Stimulated activated CD8-positive, alpha-beta memory T cell treated with anti-CD3 and anti-CD28 coated beads, Interleukin-7, amount 100 ng/mL, for 24 hours (primary cell): Measurements from ENCODE around the gene RPL13A.
"Not testable (repeated sequence)": the region's sequence is repeated elsewhere in the genome, so short reads cannot be mapped to it uniquely, and the experiment has no call there.

ENCODE experiments used
- DNase-seq: peaks from one replicate; pipeline ENCODE4 v3.0.0-alpha.2; 2020; ENCODE audit warnings: low read depth

Gene RPL13A

GRCh38 chr19:49456326-49456725 lies 31.1 kb upstream of the RPL13A start:
- no peak for DNase-seq

GRCh38 chr19:49458567-49458903 lies 28.9 kb upstream of the RPL13A start:
- no peak for DNase-seq

DNA sequence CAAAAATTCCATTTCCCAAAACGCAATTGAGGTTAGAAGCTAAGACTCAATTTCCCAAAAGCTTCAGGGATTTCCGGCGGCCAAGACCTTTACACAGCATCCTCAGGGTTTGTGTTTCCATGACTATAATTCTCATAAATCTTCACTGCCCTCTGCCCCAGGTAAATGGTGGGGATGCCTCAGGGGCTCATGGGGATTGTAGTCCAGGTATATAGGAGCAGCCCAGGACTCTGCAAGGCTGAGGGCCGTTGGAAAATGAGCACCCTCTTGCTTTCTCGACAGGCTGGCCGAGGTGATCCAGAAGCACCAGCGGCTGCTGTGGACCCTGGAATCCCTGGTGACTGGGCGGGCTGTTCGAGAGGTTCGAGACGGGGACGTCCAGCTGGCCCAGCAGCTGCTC lies 28.0 kb upstream of the RPL13A start:
- DNase-seq: no peak

GRCh38 chr19:49461130-49461529 lies 26.3 kb upstream of the RPL13A start:
- not testable (repeated sequence) for DNase-seq

- DNase-seq: no peak
These were observed 25.8 kb upstream of the RPL13A start for GRCh38 chr19:49461656-49462055.

DNA sequence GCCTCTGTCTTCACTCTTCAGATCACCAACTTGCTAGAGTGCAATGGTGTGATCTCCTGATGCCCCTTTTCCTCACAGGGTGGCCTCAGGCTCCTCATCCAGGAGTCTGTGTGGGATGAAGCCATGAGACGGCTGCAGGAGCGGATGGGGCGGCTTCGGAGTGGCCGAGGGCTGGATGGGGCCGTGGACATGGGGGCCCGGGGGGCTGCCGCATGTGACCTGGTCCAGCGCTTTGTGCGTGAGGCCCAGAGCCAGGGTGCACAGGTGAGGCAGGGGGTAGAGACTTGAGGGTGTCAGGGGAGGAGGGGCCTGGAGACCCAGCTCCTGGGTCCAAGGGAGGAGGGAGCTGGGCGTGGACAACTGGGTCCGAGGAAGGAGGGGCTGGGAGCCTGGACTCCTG lies 24.9 kb upstream of the RPL13A start:
- DNase-seq: no peak

DNA sequence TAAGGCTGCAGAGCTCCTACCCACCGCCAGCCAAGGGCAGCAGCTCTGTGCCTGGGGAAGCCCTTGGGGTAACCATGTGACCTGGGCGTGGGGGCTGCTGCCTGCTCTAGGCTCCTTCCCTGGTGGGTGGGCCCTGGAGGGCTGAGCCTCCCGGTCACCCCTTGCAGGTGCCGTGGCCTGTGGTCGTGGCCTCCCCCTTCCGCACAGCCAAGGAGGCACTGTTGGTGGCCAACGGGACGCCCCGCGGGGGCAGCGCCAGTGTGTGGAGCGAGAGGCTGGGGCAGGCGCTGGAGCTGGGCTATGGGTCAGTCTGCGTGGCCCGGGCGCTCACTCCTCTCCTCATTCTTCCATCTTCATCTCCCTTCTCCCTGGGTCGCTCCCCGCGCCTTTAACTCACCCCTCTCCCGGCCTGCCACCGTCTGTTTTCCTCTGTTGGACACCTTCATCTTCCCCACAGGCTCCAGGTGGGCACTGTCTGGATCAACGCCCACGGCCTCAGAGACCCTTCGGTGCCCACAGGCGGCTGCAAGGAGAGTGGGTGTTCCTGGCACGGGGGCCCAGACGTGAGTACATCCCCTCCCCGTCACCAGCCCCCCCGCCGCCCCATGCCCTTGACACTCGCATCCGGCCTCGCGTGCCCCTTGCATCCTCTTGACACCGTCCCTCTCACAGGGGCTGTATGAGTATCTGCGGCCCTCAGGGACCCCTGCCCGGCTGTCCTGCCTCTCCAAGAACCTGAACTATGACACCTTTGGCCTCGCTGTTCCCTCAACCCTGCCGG lies 23.3 kb upstream of the RPL13A start:
- DNase-seq: no peak

- DNase-seq: no peak
These were observed 22.0 kb upstream of the RPL13A start for GRCh38 chr19:49465371-49465770.

DNA sequence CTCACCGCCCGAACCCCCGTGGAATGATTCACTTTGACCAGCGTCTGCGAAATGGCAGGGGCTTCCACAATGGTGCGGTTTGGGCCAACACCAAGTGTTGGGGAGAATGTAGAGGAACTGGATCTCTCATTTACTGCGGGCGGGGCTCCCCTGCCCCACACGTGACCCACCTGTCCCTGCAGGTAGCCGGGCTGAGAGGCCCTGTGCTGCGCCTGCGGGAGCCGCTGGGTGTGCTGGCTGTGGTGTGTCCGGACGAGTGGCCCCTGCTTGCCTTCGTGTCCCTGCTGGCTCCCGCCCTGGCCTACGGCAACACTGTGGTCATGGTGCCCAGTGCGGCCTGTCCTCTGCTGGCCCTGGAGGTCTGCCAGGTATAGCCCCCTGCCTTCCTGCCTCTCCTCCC lies 19.2 kb upstream of the RPL13A start:
- no peak for DNase-seq

DNA sequence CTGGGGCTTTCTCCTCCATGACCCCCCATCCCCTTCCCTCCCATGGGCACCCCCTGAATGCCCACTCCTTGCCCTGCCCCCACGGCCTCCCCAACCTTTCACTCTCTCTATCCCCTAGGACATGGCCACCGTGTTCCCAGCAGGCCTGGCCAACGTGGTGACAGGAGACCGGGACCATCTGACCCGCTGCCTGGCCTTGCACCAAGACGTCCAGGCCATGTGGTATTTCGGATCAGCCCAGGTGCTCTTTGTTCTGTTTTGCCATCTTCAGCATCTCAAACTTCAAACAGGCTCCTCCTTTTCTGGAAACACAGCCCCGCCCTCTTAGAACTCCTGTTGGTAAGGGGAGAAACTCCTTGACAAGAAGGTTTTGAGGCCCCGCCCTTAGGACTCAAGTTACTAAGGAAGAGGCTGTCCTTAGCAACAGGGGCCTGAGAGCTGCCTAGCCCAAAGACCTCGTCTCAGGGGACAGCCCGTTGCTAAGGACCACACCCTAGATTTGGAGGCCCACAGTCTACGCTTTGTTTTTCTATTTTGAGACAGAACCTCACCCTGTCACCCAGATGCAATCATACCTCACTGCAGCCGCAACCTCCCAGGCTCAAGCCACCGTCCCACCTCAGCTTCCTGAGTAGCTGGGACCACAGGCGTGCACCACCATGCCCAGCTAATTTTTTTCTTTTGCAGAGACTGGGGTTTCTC lies 18.5 kb upstream of the RPL13A start:
- no peak for DNase-seq

GRCh38 chr19:49469828-49470614 lies 17.4 kb upstream of the RPL13A start:
- DNase-seq: no peak

- DNase-seq: no peak
These were observed 16.8 kb upstream of the RPL13A start for GRCh38 chr19:49470615-49470978.

- no peak for DNase-seq
These were observed 14.5 kb upstream of the RPL13A start for GRCh38 chr19:49472936-49473335.

DNA sequence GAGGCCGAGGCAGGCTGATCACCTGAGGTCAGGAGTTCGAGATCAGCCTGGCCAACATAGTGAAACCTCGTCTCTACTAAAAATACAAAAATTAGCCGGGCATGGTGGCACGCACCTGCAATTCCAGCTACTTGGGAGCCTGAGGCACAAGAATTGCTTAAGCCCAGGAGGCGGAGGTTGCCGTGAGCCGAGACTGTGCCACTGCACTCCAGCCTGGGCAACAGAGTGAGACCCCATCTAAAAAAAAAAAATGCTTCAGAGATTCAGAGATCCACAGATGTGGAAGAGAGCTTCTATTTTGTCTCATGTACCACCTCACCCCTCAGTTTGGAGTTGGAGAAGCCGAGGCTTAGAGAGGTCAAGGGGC lies 13.9 kb upstream of the RPL13A start:
- DNase-seq: not testable (repeated sequence)

DNA sequence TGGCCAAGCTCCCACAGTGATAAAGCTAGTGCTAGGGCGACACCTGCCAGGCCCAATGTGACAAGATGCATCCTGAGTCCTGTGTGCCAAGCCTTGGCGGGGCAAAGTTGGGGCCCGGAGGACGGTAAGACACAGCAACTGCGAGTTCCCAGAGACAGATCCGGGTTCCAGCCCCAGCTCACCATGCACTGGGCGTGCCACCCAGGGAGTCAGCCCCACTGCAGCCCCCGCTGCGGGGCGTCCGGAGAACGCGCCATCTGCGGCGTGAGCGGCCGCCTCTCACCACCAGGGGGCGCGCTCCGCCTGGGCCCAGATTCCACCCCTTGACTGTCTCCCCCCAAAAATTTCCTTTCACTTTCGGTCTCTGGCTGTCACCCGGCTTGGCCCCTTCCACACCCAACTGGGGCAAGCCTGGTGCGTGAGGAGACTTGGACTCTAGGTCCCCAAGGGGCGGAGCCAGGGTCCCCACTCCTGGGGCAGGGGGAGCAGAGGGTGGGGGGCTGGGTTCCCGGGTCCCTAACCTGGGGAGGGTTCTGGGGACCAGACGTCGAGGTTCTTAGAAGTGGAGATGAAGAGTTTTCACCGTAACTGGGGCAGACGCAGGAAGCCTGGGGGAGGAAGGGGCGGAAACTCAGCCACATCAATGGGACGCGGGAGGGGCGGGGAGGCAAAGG lies 13.4 kb upstream of the RPL13A start, which contains the start of gene FLT3LG:
Gene FLT3LG, plus strand, starts transcription at position 348 of the 674 bp plus-strand sequence. CDS start 425 bp downstream, outside the sequence.
- DNase-seq: peak; percentile 73

GRCh38 chr19:49474542-49474924 lies 12.9 kb upstream of the RPL13A start:
- DNase-seq: no peak

- DNase-seq: no peak
These were observed 12.1 kb upstream of the RPL13A start for GRCh38 chr19:49475191-49475917.

DNA sequence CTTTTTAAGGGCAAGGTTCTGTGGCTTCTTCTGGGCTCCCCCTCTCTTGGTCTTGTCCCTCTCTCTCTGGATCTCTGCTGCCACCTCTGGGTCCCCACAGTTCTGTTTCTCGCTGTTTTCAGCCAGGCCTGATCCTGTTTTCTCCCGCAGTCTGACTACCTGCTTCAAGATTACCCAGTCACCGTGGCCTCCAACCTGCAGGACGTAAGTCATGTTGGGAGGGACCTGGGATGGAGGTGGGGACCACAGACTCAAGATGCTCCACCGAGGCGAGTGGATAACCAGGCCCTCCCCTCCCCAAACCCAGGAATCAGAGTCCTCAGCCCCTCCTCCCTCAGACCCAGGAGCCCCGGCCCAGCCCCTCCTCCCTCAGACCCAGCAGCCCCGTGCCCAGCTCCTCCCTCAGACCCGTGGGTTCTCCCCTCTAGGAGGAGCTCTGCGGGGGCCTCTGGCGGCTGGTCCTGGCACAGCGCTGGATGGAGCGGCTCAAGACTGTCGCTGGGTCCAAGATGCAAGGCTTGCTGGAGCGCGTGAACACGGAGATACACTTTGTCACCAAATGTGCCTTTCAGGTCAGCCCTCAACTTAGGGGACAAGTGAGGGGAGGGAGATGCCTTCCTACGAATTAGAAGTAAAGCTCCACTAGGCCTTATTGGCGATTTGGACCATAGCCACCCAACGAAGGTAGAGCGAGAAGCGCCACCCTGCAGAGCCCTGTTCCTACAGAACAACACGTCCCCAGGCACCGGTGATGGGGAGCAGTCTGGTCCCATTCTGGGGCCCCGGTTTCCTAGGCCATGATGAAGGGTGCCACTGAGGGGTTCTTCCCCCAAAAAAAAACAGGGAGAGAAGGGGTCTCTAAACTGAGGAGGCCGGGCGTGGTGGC lies 11.2 kb upstream of the RPL13A start:
- no peak for DNase-seq

- no peak for DNase-seq
These were observed 7.3 kb upstream of the RPL13A start for GRCh38 chr19:49479975-49480628.

DNA sequence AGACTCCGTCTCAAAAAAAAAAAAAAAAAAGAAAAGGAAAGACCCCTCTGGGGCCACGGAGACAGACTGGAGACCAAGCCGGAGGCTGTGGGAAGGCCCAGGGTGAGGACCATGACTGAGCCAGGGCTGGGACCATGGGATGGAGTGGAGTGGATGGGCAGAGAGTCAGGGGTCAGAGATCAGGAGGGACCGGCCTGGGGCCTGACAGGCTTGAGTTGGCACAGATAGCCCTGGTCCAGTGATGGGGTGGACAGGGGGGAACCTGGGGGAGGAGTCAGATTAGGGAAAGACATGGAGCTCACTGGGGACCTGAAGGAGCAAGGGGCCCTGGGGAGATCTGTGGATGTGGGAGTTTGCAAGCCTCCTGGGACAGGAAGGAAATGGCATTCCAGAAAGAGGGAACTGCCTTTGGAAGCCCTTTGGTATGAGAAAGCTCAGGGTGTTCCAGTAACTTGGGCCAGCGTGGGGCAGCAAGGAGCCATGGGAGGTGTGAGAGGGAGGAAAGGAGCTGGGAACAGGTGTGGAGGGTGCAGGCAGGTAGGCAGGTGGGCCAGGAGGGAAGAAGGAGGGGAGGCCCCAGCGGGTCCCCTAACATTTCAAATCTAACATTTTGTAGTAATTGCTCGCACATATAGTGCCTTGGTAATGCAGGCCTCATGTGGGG lies 6.3 kb upstream of the RPL13A start:
- DNase-seq: no peak
